Smooth muscle cell (in vitro differentiated cells): ENCODE results near the gene MS4A10. TPM values are rescaled to one million over a fixed set of nuclear protein-coding genes. Genes with fewer than 3 reads are reported as not detected.

ENCODE experiments used
- DNase-seq: peaks from one replicate; lab custom pipeline; 2025; ENCODE audit not compliant: unreplicated experiment; lab: John Stamatoyannopoulos, UW
- H2AFZ ChIP-seq: fragments of 200-600 bp; sonication (generic); 2 replicates; pipeline ENCODE4 v1.6.0; 2016; ENCODE audit warnings: antibody characterized with exemption, low read depth, mild to moderate bottlenecking
- H3F3A ChIP-seq: fragments of 200-600 bp; sonication (generic); 2 replicates; pipeline ENCODE4 v1.6.0; 2017; ENCODE audit warnings: antibody characterized with exemption, low read depth
- H3K27ac ChIP-seq: fragments of 200-600 bp; sonication (generic); 2 replicates; pipeline ENCODE4 v1.5.1; 2016; ENCODE audit warnings: low read depth, mild to moderate bottlenecking
- H3K27me3 ChIP-seq: fragments of 200-600 bp; sonication (generic); 2 replicates; pipeline ENCODE4 v1.6.1; 2016; ENCODE audit warnings: low read depth, mild to moderate bottlenecking
- H3K36me3 ChIP-seq: fragments of 200-600 bp; sonication (generic); 2 replicates; pipeline ENCODE4 v1.5.1; 2016; ENCODE audit warnings: low read depth
- H3K4me1 ChIP-seq: fragments of 200-600 bp; sonication (generic); 2 replicates; pipeline ENCODE4 v1.5.1; 2016; ENCODE audit warnings: low read depth
- H3K4me2 ChIP-seq: fragments of 200-600 bp; sonication (generic); 2 replicates; pipeline ENCODE4 v1.6.0; 2016; ENCODE audit warnings: mild to moderate bottlenecking
- H3K4me3 ChIP-seq: fragments of 200-600 bp; sonication (generic); 2 replicates; pipeline ENCODE4 v1.5.1; 2016; ENCODE audit warnings: mild to moderate bottlenecking
- H3K79me2 ChIP-seq: fragments of 200-600 bp; sonication (generic); 2 replicates; pipeline ENCODE4 v1.6.0; 2016; ENCODE audit warnings: low read depth, mild to moderate bottlenecking
- H3K9ac ChIP-seq: fragments of 200-600 bp; sonication (generic); 2 replicates; pipeline ENCODE4 v1.6.0; 2016; ENCODE audit warnings: low read depth
- H3K9me3 ChIP-seq: fragments of 200-600 bp; sonication (generic); replicated peaks from 2 replicates; pipeline ENCODE4 v1.5.1; 2016; ENCODE audit warnings: low read depth
- H4K20me1 ChIP-seq: fragments of 200-600 bp; sonication (generic); 2 replicates; pipeline ENCODE4 v1.6.0; 2016; ENCODE audit warnings: low read depth
- CTCF ChIP-seq: fragments of 200-600 bp; sonication (generic); IDR thresholded peaks from 2 replicates; pipeline ENCODE4 v1.5.1; 2017; ENCODE audit warnings: borderline replicate concordance, mild to moderate bottlenecking, antibody characterized with exemption; ENCODE audit not compliant: insufficient read depth, poor library complexity, severe bottlenecking
- WGBS: methylation state at CpG from one replicate; pipeline ENCODE4 v1.1.7; 2016; ENCODE audit warnings: low lambda C conversion rate; 5-methylcytosine and 5-hydroxymethylcytosine counted together
- polyA plus RNA-seq: library from polyadenylated mRNA; unstranded; fragments of >200 nt; fragmentation: Nextera tagmentation; extraction: Ambion mirVana; gene quantifications from 2 replicates; pipeline ENCODE4 v1.2.1, GENCODE V29; 2016
- total RNA-seq: library from RNA; depleted of rRNA; stranded (reverse); fragments of >200 nt; gene quantifications from 2 replicates; pipeline ENCODE4 v1.2.3, GENCODE V29; 2014

MS4A10 gene
- total and polyA plus RNA-seq, 2 experiments from 2014 or later = not detected

- H3K4me2 ChIP-seq = peak overlapping the region; percentile 100
- H2AFZ ChIP-seq = peak overlapping the region; percentile 100
- no peak for TF ChIP-seq CTCF
- H3K79me2 ChIP-seq = peaks cover 21% of the 10 kb centered on the region
- peaks cover 18% of the 10 kb centered on the region for H3K4me1 ChIP-seq
- no peaks in the 10 kb centered on the region for H3K36me3 ChIP-seq
- H3F3A ChIP-seq = no peaks in the 10 kb centered on the region
- H3K27me3 ChIP-seq = no peaks in the 10 kb centered on the region
- WGBS = 19% methylated on average over 23 of the region's 23 CpGs
- H3K9ac ChIP-seq = peak overlapping the region; percentile 95
- H4K20me1 ChIP-seq = no peaks in the 10 kb centered on the region
- peak overlapping the region; percentile 85 for H3K4me3 ChIP-seq
- peak overlapping the region; percentile 54 for H3K27ac ChIP-seq
- no peak for DNase-seq
- no peaks in the 10 kb centered on the region for H3K9me3 ChIP-seq
These were observed 57.8 kb downstream of the MS4A10 start for GRCh38 chr11:60842668-60843600.

GRCh38 chr11:60844045-60844869 is 59.1 kb downstream of the MS4A10 start:
- Histone ChIP-seq H3K4me1 (peaks cover 18% of the 10 kb centered on the region), H3K36me3 (no peaks in the 10 kb centered on the region), H3K9ac (peak overlapping the region; percentile 10), H3K27ac (no peak overlapping the region), H3K79me2 (peaks cover 21% of the 10 kb centered on the region), H4K20me1 (no peaks in the 10 kb centered on the region), H3K4me3 (peak overlapping the region; percentile 85), H3K27me3 (no peaks in the 10 kb centered on the region), H3K4me2 (peak overlapping the region; percentile 100), H3K9me3 (no peaks in the 10 kb centered on the region), H3F3A (no peaks in the 10 kb centered on the region), H2AFZ (no peak overlapping the region)
- no peak for TF ChIP-seq CTCF
- no peak for DNase-seq
- WGBS = 76% methylated on average over 10 of the region's 10 CpGs

- Histone ChIP-seq H3K9me3 (no peaks in the 10 kb centered on the region), H3K4me3 (no peak overlapping the region), H3K27me3 (no peaks in the 10 kb centered on the region), H3K27ac (no peak overlapping the region), H4K20me1 (no peaks in the 10 kb centered on the region), H3K4me1 (peaks cover 18% of the 10 kb centered on the region), H3K4me2 (peak overlapping the region; percentile 100), H2AFZ (no peak overlapping the region), H3K36me3 (no peaks in the 10 kb centered on the region), H3K9ac (peak overlapping the region; percentile 10), H3F3A (no peaks in the 10 kb centered on the region), H3K79me2 (peaks cover 21% of the 10 kb centered on the region)
- 78% methylated on average over 4 of the region's 4 CpGs for WGBS
- TF ChIP-seq CTCF = no peak
- no peak for DNase-seq
These were observed 59.7 kb downstream of the MS4A10 start for GRCh38 chr11:60844870-60845221.
